Activated T-cell treated with anti-CD3 and anti-CD28 coated beads, Interleukin-2, amount 50 U/mL, for 4 hours (primary cell): ENCODE data around the gene TREM1. TPM values are rescaled to one million over a fixed set of nuclear protein-coding genes. Genes with fewer than 3 reads are reported as not detected.
"Not testable (repeated sequence)": the region's sequence is repeated elsewhere in the genome, so short reads cannot be mapped to it uniquely, and the experiment has no call there.

Source experiments
- ATAC-seq, 2 donors: fragments of 200-7000 bp; cut with Tn5 transposase; one replicate each; pipeline ENCODE4 v1.10.0; 2021
- DNase-seq: peaks from one replicate; pipeline ENCODE4 v3.0.0-alpha.2; 2020
- H3K27me3 Mint-ChIP-seq: one replicate; pipeline ENCODE4 v1.8.0; 2021; ENCODE audit warnings: low read depth, mixed read lengths
- H3K36me3 Mint-ChIP-seq: one replicate; pipeline ENCODE4 v1.8.0; 2022; ENCODE audit warnings: mixed read lengths; ENCODE audit not compliant: insufficient read depth
- H3K4me1 Mint-ChIP-seq: one replicate; pipeline ENCODE4 v1.8.0; 2021; ENCODE audit warnings: low read depth, mixed read lengths
- H3K4me3 Mint-ChIP-seq: one replicate; pipeline ENCODE4 v1.8.0; 2021; ENCODE audit warnings: mild to moderate bottlenecking, moderate library complexity, mixed read lengths
- H3K9me3 Mint-ChIP-seq: one replicate; pipeline ENCODE4 v1.8.0; 2021; ENCODE audit warnings: mixed read lengths
- total RNA-seq, 3 donors: library from RNA; stranded (reverse); gene quantifications; one replicate each; pipeline ENCODE4 v1.2.1, GENCODE V29; 2021

Gene TREM1
- total RNA-seq, 3 donors from 2014 or later: not detected

DNA sequence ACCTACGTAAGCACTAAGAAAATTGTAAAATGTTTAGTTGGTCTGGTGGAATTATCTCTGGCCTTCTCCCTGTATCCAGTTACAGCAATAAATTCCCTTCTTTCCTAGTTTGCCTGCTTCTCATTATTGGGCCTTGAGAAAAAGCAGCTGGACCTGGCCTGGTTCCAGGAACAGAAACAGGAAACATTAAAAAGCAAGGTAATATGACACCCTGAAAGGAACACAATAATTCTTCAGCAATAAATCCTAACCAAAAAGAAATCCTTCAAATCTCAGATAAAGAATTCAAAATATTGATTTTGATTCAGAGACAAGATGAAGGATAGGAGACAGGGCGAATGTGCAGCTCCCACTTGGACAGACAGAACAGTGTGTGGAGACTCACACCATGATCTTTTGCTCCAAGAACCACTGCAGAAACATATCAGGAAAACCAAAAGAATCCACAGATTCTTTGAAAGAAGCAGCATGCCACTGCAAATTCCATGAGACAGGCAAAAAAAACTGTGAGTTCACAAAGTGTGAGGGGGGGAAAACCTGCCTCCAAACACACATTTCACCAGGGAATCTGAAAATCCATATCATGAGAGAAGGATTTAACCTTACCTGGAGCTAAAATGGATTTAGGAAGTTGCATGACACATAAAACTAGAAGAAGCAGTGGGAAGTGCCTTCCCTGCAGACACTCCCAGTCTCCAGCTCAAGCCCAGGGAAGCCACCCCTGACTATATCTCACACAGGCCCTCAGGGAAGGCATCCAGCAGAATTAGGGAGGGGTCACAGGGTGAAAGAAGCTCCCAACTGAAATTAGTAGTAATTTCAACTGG, 28.9 kb downstream of the TREM1 start:
- ATAC-seq (no peak), DNase-seq (no peak)
- Mint-ChIP-seq H3K36me3 (peaks cover 3% of the 10 kb centered on the region), H3K9me3 (peaks cover 30% of the 10 kb centered on the region), H3K4me3 (no peak overlapping the region), H3K27me3 (peaks cover 3% of the 10 kb centered on the region), H3K4me1 (peaks cover 6% of the 10 kb centered on the region)

DNA sequence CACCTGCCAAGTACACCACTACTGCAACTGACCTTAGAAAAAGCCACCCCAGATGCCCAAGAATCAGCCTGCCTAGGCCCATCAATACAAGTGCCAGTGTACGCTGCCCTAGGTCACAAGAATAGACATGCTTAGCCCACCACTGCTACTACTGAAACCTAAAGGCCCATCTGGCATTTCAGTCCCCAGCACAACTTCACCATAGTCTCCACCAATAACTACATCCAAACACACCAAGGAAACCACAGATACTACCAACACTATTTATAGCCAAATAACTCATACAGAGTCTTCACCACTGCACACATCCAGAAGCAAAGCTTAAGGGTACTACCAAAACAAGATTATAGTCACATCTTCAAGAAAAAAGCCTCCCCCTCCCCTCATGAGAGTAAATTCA, 30.1 kb downstream of the TREM1 start:
- DNase-seq: no peak
- ATAC-seq: no peak
- H3K4me1 Mint-ChIP-seq: peaks cover 6% of the 10 kb centered on the region
- H3K36me3 Mint-ChIP-seq: peaks cover 3% of the 10 kb centered on the region
- peaks cover 20% of the 10 kb centered on the region for H3K9me3 Mint-ChIP-seq
- no peak overlapping the region for H3K4me3 Mint-ChIP-seq
- H3K27me3 Mint-ChIP-seq: peaks cover 5% of the 10 kb centered on the region

DNA sequence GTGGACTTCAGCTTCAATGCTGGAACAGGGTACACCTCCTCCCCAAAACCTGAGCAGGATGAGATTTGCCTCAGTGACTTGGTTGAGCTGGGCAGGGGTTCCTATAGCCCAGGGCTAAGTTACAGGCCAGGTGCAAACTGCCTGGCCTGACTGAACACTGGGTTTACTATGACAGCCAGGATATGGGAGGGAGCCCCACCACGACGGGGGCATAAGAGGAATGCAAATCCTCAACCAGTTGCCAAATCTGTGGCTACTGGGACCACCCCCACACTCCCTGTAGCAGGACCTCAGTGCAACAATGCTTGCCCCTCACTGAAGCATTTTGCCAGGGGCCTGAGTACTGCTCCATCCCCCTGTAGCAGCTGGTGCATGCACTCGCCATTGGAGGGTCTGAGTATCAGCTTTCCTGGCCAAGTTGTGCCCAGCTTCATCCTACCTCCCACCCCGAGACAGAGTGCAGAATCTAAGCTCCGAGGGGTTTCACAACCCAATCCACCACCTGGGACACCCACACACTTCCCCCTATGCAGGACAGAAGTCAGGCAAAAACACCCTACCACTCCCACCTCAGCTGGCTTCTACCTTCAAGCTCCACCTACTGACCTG, 30.7 kb downstream of the TREM1 start:
- Mint-ChIP-seq H3K27me3 (peaks cover 5% of the 10 kb centered on the region), H3K4me3 (no peak overlapping the region), H3K4me1 (peaks cover 6% of the 10 kb centered on the region), H3K36me3 (peaks cover 3% of the 10 kb centered on the region), H3K9me3 (peaks cover 13% of the 10 kb centered on the region)
- no peak for ATAC-seq
- no peak for DNase-seq

DNA sequence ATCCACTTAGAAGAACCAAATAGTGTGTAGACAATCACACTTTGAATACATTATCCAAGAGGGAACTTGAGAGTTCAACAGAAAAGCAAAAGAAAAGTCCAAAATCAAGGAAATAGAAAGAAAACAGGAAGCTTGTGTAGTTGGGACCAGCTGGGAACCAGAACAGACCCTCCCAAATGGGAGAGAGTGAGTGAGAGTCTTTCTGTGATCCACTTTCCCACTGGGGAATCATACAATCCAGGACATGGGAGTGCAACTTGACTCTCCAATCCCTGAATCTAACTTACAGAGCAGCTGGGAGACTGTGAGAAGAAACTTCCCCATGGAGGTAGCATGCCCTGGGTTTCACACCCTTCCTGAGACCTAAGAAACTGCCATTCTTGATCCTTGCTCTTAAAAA, 31.4 kb downstream of the TREM1 start:
- peaks cover 6% of the 10 kb centered on the region for H3K4me1 Mint-ChIP-seq
- peaks cover 2% of the 10 kb centered on the region for H3K36me3 Mint-ChIP-seq
- no peak overlapping the region for H3K4me3 Mint-ChIP-seq
- DNase-seq: no peak
- peaks cover 7% of the 10 kb centered on the region for H3K27me3 Mint-ChIP-seq
- ATAC-seq: no peak
- peaks cover 10% of the 10 kb centered on the region for H3K9me3 Mint-ChIP-seq

DNA sequence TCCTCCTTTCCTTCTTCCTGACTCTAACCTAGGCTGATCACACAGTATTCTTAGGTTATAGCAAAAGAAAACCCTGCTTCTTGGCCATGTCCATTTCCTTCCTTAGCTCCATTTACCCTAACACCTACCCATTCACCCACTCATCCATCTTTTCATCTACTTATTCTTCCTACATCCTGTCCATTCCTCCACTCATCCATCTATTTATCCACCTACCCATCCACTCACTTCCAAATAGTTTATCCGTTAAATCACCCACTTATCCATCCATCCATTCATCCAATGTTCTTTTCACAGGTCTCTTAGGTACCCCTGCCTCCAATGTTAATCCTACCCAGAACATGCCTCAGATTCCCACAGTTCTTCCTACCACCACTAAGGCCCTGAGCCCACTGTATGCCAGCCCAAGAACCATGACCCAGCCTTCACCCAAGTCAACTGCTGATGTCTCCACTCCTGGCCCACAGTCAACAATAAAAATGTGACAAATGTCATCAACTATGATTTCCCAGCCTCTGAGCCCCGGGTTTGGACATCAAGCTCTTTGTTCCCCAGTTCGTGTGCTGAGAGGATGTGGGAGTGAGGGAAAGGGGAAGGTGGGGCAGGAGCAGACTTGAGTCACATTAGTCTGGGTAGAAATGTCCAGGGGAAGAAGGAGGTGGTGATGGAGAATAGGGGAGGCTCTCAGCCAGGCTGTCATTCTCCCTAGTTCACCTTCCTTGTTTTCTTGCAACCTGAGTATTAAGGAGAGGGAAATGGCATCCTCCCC, 33.9 kb downstream of the TREM1 start:
- Mint-ChIP-seq H3K4me3 (no peak overlapping the region), H3K27me3 (peaks cover 7% of the 10 kb centered on the region), H3K9me3 (no peaks in the 10 kb centered on the region), H3K4me1 (peaks cover 17% of the 10 kb centered on the region), H3K36me3 (no peaks in the 10 kb centered on the region)
- DNase-seq (no peak), ATAC-seq (no peak)

DNA sequence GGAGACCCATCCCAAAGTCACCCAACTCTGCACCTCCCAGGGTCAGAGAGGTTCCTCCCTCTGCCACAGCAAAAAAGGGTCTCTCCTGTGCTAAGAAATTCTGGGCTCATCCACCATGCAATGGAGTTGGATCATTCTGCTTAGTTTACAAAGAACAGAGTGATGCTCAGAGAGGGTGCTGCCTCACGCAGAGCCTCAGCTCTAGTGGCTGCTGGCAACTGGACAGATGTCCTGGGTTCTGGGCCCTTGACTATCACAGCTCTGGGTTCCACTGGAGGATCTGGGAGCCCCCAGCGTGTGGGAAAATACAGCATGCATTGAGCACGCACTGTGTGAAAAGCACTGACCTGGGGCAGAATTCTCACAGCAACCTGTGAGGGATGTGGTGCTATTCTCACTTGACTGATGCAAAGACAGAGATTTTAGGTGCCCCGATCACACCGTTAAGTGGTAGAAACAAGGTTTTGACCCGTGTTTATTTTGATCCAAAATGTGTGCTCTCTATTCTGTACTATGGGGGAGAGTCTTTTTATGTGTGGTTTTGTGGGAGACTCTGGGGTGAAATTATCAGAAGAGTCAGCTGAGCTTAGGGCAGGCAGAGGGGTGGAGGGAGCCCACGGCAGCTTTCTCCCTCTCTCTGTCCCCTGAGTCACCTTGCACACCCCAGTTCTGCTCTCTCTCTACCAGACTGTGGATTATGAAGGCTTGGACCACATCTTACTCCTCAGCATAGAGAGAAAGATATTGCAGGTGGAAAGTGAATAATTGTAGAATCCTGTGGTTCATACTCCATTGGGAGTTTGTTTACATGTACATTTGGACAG, 38.4 kb downstream of the TREM1 start:
- Mint-ChIP-seq H3K4me3 (no peak overlapping the region), H3K36me3 (no peaks in the 10 kb centered on the region), H3K4me1 (peaks cover 13% of the 10 kb centered on the region), H3K9me3 (no peaks in the 10 kb centered on the region), H3K27me3 (peaks cover 7% of the 10 kb centered on the region)
- DNase-seq (no peak), ATAC-seq (no peak)

DNA sequence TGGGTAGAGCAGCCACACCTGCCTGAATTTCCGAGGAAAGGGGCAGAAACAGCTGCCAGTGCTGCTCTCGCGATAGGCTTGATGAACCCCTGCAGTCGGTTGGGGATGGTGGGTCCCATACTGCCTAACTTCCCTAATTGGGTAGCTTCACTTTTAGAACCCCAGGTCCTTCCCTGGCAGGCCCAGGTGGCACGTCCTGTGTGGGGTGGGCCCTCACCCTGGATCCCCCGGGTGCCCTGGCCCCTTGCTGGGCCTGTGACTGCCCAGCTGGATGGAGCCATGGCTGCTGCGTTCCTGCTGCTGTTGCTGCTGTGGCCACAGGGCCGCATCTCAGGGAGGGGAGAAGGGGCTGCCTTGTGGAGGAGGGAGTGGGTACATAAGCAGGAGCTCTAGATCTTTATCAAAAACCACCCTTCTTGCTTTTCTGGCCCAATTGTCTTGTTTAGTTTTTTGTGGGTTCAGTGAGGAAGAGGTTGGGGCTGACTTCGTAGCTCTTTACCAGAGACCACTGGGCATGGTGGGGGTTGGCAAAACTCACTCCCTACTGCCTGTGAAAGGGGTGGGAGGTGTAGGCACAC, 39.1 kb downstream of the TREM1 start:
- DNase-seq (no peak), ATAC-seq (no peak)
- H3K36me3 Mint-ChIP-seq: no peaks in the 10 kb centered on the region

DNA sequence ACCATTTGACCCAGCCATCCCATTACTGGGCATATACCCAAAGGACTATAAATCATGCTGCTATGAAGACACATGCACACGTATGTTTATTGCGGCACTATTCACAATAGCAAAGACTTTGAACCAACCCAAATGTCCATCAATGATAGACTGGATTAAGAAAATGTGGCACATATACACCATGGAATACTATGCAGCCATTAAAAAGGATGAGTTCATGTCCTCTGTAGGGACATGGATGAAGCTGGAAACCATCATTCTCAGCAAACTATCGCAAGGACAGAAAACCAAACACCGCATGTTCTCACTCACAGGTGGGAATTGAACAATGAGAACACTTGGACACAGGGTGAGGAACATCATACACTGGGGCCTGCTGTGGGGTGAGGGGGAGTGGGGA, 40.0 kb downstream of the TREM1 start:
- not testable (repeated sequence) for H3K36me3 Mint-ChIP-seq, DNase-seq, ATAC-seq

More for the DNA sequence above, 39.1 kb downstream of the TREM1 start:
- H3K27me3 Mint-ChIP-seq: peaks cover 6% of the 10 kb centered on the region
- H3K9me3 Mint-ChIP-seq: no peaks in the 10 kb centered on the region
- H3K4me3 Mint-ChIP-seq: no peak overlapping the region
- peaks cover 13% of the 10 kb centered on the region for H3K4me1 Mint-ChIP-seq

DNA sequence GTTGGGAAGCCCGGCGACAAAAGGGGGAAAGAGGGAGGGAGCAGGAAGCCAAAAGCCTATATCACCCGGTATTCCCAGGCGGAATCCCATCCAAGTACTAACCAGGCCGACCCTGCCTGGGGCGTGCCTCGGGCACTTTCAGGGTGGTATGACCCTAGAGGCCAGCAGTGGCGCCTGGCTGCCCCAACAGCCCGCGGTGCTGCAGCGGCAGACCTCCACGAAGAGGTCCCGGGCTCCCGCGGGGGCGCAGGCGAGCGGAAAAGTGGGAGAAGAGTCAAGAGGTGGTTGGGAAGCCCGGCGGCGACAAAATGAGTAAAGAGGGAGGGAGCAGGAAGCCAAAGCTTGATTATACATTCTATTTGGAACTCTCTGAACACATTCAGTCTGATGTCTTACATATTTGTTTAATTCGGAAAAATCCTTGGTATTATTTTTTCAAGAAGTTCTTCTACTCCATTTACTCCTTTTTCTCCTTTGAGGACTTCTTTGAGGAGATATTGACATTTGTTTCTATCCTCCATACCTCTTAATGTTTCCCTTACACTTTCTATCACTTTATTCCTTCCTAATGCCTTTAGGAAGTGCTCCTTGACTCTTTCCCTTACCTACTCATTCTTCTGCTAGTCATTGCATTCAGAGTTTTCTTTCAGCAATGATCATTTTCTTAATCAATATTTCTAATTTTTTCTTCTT, 46.9 kb downstream of the TREM1 start:
- DNase-seq (no peak), ATAC-seq (no peak)
- Mint-ChIP-seq H3K4me1 (peaks cover 3% of the 10 kb centered on the region), H3K4me3 (no peak overlapping the region), H3K27me3 (peaks cover 25% of the 10 kb centered on the region), H3K36me3 (no peaks in the 10 kb centered on the region), H3K9me3 (no peaks in the 10 kb centered on the region)

More for the DNA sequence above, 40.0 kb downstream of the TREM1 start:
- not testable (repeated sequence) for H3K4me3 Mint-ChIP-seq, H3K9me3 Mint-ChIP-seq, H3K27me3 Mint-ChIP-seq
- H3K4me1 Mint-ChIP-seq: peaks cover 13% of the 10 kb centered on the region

DNA sequence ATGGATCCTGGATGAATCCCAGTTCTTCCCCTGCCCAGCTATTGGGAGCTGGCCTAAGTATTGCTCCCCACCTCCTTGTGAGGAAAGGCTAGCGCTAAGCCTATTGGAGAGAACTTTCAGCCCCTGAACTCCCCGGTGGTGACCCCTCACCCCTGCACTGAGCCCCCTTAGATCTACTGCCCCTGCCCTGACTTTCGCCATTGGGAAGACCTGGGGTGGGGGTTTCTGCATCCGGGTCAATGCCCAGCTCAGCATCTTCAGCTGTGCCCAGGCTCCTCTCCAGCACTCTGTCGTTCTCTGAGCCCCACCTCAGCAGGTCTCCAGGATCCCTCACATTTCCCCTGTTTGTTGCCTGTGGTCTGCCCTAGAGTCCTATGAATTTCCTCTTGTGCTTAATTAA, 49.4 kb downstream of the TREM1 start:
- Mint-ChIP-seq H3K27me3 (peaks cover 22% of the 10 kb centered on the region), H3K9me3 (no peaks in the 10 kb centered on the region), H3K4me3 (no peak overlapping the region), H3K36me3 (no peaks in the 10 kb centered on the region), H3K4me1 (peaks cover 3% of the 10 kb centered on the region)
- ATAC-seq (no peak), DNase-seq (no peak)

DNA sequence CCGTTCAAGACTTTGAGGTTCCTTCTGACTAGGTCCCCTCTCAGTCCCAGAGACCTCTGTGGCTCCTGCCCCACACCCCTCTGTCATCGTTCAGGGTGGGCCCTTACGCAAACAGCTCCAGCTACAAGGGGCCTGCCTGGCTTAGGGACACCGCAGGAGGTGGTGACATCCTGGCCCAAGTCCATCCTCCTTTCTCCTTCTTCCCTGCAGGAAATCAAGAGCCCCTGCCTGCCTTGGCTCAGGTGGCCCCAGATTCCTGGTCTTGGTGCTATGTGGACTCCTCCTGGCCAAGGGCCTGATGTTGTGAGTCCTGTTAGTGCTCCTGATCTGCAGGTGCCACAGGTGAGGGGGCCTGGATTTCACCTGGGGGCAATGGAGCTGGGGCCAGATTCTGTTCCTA, 50.2 kb downstream of the TREM1 start:
- Mint-ChIP-seq H3K36me3 (no peaks in the 10 kb centered on the region), H3K4me1 (peaks cover 3% of the 10 kb centered on the region), H3K27me3 (peaks cover 22% of the 10 kb centered on the region), H3K9me3 (no peaks in the 10 kb centered on the region), H3K4me3 (no peak overlapping the region)
- ATAC-seq (no peak), DNase-seq (no peak)

DNA sequence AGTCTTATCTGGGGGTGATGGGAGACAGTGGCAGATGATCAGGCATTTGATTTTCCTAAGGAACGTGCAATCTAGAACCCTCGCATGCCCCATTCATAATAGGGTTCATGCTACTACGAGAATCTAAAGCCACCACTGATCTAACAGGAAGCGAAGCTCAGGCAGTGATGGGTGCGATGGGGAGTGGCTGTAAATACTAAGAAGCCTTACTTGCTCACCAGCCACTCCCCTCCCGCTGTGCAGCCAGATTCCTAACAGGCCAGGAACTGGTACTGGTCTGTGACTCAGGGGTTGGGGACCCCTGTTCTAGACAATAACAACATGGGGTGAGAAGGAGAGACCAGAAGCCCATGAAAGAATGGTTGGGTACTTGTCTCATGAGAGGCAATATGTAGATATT, 53.8 kb downstream of the TREM1 start:
- DNase-seq (no peak), ATAC-seq (no peak)
- no peaks in the 10 kb centered on the region for H3K36me3 Mint-ChIP-seq

DNA sequence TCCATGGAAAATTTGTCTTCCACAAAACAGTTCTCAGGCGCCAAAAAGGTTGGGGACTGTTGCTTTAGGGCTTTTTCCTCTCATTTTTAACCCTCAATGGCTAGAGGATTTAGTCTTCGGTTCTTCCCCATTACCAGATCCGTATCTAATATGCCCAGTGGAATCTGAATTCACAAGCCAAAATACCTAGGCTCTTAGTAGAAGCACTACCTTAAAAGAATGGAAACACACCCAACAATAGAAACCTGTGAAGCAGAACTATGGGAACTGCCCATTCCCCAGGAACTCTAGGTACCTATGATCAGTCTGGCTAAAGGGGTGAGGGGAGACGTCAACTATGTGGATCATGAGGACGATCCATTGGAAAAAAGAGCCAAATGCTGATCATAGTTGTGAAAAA, 55.2 kb downstream of the TREM1 start:
- no peak overlapping the region for H3K4me3 Mint-ChIP-seq
- H3K36me3 Mint-ChIP-seq: no peaks in the 10 kb centered on the region
- no peaks in the 10 kb centered on the region for H3K9me3 Mint-ChIP-seq
- ATAC-seq (no peak), DNase-seq (no peak)
- H3K27me3 Mint-ChIP-seq: peaks cover 2% of the 10 kb centered on the region
- peaks cover 3% of the 10 kb centered on the region for H3K4me1 Mint-ChIP-seq

More for the DNA sequence above, 53.8 kb downstream of the TREM1 start:
- no peaks in the 10 kb centered on the region for H3K9me3 Mint-ChIP-seq
- H3K4me1 Mint-ChIP-seq: peaks cover 3% of the 10 kb centered on the region
- H3K4me3 Mint-ChIP-seq: no peak overlapping the region
- peaks cover 9% of the 10 kb centered on the region for H3K27me3 Mint-ChIP-seq
